Peyer's patch (tissue), 4 donors: ENCODE results near the gene DOCK3.

ENCODE experiments used
- POLR2A ChIP-seq, 2 donors: fragments of 450-650 bp; IDR thresholded peaks; one replicate each; pipeline ENCODE4 v1.5.1; 2017; ENCODE audit warnings: antibody characterized with exemption in 2 of 2, mild to moderate bottlenecking in 2 of 2, moderate library complexity in 2 of 2
- TF ChIP-seq, protein P1 (sequence below), 6 experiments: fragments of 450-650 bp in 4 of 6; fragments of 200-600 bp in 2 of 6; sonication (generic) in 1 of 6; IDR thresholded peaks; one replicate each; pipeline ENCODE4 v1.5.1; 2017 to 2019; ENCODE audit warnings: antibody characterized with exemption in 6 of 6, mild to moderate bottlenecking in 3 of 6, moderate library complexity in 1 of 6

- TF ChIP-seq, protein P1, sequence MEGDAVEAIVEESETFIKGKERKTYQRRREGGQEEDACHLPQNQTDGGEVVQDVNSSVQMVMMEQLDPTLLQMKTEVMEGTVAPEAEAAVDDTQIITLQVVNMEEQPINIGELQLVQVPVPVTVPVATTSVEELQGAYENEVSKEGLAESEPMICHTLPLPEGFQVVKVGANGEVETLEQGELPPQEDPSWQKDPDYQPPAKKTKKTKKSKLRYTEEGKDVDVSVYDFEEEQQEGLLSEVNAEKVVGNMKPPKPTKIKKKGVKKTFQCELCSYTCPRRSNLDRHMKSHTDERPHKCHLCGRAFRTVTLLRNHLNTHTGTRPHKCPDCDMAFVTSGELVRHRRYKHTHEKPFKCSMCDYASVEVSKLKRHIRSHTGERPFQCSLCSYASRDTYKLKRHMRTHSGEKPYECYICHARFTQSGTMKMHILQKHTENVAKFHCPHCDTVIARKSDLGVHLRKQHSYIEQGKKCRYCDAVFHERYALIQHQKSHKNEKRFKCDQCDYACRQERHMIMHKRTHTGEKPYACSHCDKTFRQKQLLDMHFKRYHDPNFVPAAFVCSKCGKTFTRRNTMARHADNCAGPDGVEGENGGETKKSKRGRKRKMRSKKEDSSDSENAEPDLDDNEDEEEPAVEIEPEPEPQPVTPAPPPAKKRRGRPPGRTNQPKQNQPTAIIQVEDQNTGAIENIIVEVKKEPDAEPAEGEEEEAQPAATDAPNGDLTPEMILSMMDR (IDR thresholded peaks at IDR 0.05): no peak
- no peak for TF ChIP-seq POLR2A (IDR thresholded peaks at IDR 0.05)
Observed at GRCh38 chr3:51379746-51380455, 705.2 kb downstream of the DOCK3 start.
